ENCODE results near the gene RPRD1B. TPM values are rescaled to one million over a fixed set of nuclear protein-coding genes. Genes with fewer than 3 reads are reported as not detected.

RPRD1B gene
- total RNA-seq, 2 experiments from 2014 or later, result 34.1 to 37.4 TPM

DNA sequence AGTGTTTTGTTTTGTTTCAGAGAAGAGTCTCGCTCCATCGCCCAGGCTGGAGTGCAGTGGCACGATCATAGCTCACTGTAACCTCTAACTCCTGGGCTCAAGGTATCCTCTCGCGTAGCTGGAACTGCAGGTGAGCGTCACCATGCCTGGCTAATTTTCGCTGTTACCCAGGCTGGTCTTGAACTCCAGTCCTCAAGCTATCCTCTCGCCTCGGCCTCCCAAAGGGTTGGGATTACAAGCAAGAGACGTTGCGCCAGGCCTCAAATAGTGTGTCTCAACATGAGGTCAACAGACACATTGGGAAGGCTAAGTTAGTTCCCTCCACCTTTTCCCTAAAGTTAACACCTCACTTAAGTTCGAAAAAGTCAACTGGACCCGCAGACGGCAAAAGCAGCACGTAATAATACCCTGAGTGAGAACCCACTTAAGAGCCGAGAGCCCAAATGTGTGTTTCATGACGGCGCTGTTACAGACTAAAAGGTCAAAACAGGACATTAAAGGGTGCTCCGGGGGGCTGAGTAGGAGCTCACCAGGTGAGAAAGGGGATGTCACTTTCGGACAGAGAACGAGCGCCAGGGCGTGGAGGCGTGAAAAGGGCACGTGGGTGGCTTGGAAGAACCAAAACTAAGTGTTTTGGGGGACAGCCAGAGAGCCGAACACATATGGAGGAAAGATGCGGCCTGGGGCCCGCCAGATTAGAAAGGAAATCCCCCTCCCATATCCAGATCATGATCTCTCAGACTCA is 789 bp upstream of the RPRD1B start:
- DNase-seq (peak; percentile 81), ATAC-seq (peak; percentile 59)
- peaks cover 51% of the 10 kb centered on the region for H3K36me3 Mint-ChIP-seq
- peak overlapping the region; percentile 99 for H3K27ac Mint-ChIP-seq
- peak overlapping the region; percentile 98 for H3K4me3 Mint-ChIP-seq
- no peaks in the 10 kb centered on the region for H3K9me3 Mint-ChIP-seq (ENCODE audit: low read depth)
- CTCF ChIA-PET, result interaction anchor here (1.1 to 2.2 kb wide), 5 partner anchors 12 to 414 kb away, joined by 3 to 12 read pairs (median 3); no protein-coding TSS in a partner anchor
- H3K27me3 Mint-ChIP-seq, result no peaks in the 10 kb centered on the region
- H3K4me1 Mint-ChIP-seq, result peaks cover 64% of the 10 kb centered on the region

GRCh38 chr20:38034108-38034649 is 633 bp downstream of the RPRD1B start:
- Mint-ChIP-seq H3K27ac (peak overlapping the region; percentile 99), H3K4me3 (peak overlapping the region; percentile 98), H3K4me1 (peaks cover 55% of the 10 kb centered on the region), H3K27me3 (no peaks in the 10 kb centered on the region), H3K9me3 (ENCODE audit: low read depth) (no peaks in the 10 kb centered on the region), H3K36me3 (peaks cover 42% of the 10 kb centered on the region)
- CTCF ChIA-PET, result interaction anchor here (0.9 to 2.2 kb wide), 8 partner anchors 13 to 855 kb away, joined by 3 to 12 read pairs (median 3); partner anchors contain the start of genes MROH8 and RPN2
- ATAC-seq (peak; percentile 21), DNase-seq (no peak)

- Mint-ChIP-seq H3K4me3 (peak overlapping the region; percentile 98), H3K27me3 (no peaks in the 10 kb centered on the region), H3K27ac (peak overlapping the region; percentile 99), H3K4me1 (peaks cover 50% of the 10 kb centered on the region), H3K36me3 (peaks cover 37% of the 10 kb centered on the region), H3K9me3 (ENCODE audit: low read depth) (no peaks in the 10 kb centered on the region)
- ATAC-seq (no peak), DNase-seq (no peak)
- CTCF ChIA-PET, result interaction anchor here (1.5 kb wide), 1 partner anchor 13 kb away, joined by 3 read pairs; no protein-coding TSS in a partner anchor
These were observed 1.4 kb downstream of the RPRD1B start for GRCh38 chr20:38034961-38035360.

- CTCF ChIA-PET, result interaction anchor here (0.7 kb wide), 1 partner anchor 472 kb away, joined by 3 read pairs; no protein-coding TSS in a partner anchor
- ATAC-seq (no peak), DNase-seq (no peak)
- no peaks in the 10 kb centered on the region for H3K9me3 Mint-ChIP-seq (ENCODE audit: low read depth)
- H3K27ac Mint-ChIP-seq, result no peak overlapping the region
- peaks cover 34% of the 10 kb centered on the region for H3K36me3 Mint-ChIP-seq
- H3K27me3 Mint-ChIP-seq, result no peaks in the 10 kb centered on the region
- H3K4me1 Mint-ChIP-seq, result peaks cover 40% of the 10 kb centered on the region
- no peak overlapping the region for H3K4me3 Mint-ChIP-seq
These were observed 2.8 kb downstream of the RPRD1B start for GRCh38 chr20:38036366-38036765.

DNA sequence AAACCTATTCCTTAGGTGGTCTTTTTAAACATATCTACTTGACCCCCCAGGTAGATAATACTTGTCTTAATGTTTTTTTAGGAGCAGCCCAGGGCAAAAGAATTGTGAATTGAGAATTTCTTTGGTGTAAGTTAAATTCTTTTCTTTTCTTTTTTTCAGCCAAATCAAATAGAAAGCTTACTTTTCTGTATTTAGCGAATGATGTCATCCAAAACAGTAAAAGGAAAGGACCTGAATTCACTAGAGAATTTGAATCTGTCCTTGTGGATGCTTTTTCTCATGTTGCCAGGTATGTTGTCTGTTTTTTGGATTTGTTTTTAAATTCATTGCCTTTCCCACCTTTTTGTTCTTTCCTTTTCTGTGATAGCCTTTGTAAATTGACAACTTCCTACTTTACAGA is 6.7 kb downstream of the RPRD1B start:
- Mint-ChIP-seq H3K4me1 (peaks cover 25% of the 10 kb centered on the region), H3K9me3 (ENCODE audit: low read depth) (no peaks in the 10 kb centered on the region)

DNA sequence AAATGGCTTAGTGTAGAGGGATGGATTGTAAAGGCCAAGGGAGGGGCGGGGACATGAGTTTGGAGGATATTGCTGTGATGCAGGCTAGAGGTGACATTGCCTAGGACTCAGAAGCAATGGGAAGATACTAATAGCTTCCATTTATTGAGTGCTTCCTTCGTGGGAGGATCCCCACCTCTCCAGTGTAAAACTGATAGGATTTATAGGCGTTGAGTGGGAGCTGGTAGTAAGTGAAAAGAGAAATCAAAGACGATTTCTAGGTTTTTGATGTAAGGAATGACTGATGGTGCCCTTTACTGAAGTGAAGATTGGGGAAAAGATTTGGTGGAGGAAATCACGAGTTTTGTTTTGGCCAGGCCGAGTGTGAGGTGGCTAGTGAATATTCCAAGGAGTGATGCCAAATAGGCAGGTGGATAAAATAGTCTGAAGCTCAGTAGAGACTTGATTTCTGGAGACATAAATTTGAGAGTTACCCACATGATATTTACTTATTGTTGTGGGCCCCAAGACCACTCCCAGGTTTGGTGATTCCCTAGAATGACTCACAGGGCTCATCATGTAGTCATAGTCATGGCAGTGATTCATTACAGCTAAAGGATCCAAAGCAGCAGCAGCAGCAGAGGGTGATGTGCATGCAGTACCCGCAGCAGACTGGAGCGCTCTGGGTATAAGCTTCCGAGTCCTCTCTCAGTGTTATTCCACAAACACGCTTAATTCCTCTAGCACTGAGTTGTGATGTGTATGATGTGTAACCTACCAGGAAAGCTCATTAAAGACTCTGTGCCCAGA is 10.2 kb downstream of the RPRD1B start:
- Mint-ChIP-seq H3K27ac (no peak overlapping the region), H3K27me3 (no peaks in the 10 kb centered on the region), H3K36me3 (peaks cover 39% of the 10 kb centered on the region), H3K4me1 (peaks cover 6% of the 10 kb centered on the region), H3K9me3 (ENCODE audit: low read depth) (no peaks in the 10 kb centered on the region), H3K4me3 (no peak overlapping the region)
- CTCF ChIA-PET, result interaction anchor here (0.8 to 1.6 kb wide), 4 partner anchors 8 to 178 kb away, joined by 3 to 7 read pairs (median 4); no protein-coding TSS in a partner anchor
- ATAC-seq (no peak), DNase-seq (no peak)

More for the DNA sequence above, 6.7 kb downstream of the RPRD1B start:
- no peak overlapping the region for H3K27ac Mint-ChIP-seq
- no peak for DNase-seq
- CTCF ChIA-PET, result interaction anchor here (1.5 kb wide), 1 partner anchor 17 kb away, joined by 11 read pairs; no protein-coding TSS in a partner anchor
- no peak for ATAC-seq
- H3K27me3 Mint-ChIP-seq, result no peaks in the 10 kb centered on the region
- peaks cover 48% of the 10 kb centered on the region for H3K36me3 Mint-ChIP-seq
- H3K4me3 Mint-ChIP-seq, result no peak overlapping the region

- Mint-ChIP-seq H3K27me3 (no peaks in the 10 kb centered on the region), H3K36me3 (peaks cover 41% of the 10 kb centered on the region), H3K4me1 (peaks cover 7% of the 10 kb centered on the region), H3K9me3 (ENCODE audit: low read depth) (no peaks in the 10 kb centered on the region), H3K27ac (no peak overlapping the region), H3K4me3 (no peak overlapping the region)
- CTCF ChIA-PET, result interaction anchor here (0.8 to 1.6 kb wide), 3 partner anchors 13 to 177 kb away, joined by 3 to 7 read pairs (median 4); no protein-coding TSS in a partner anchor
- ATAC-seq (no peak), DNase-seq (no peak)
These were observed 11.1 kb downstream of the RPRD1B start for GRCh38 chr20:38044685-38045084.

- Mint-ChIP-seq H3K27ac (no peak overlapping the region), H3K36me3 (peaks cover 37% of the 10 kb centered on the region), H3K4me1 (peaks cover 16% of the 10 kb centered on the region), H3K4me3 (no peak overlapping the region), H3K27me3 (no peaks in the 10 kb centered on the region), H3K9me3 (ENCODE audit: low read depth) (no peaks in the 10 kb centered on the region)
- DNase-seq (no peak), ATAC-seq (no peak)
- CTCF ChIA-PET, result interaction anchor here (1.4 to 1.8 kb wide), 2 partner anchors 12 to 175 kb away, joined by 6 read pairs; no protein-coding TSS in a partner anchor
These were observed 13.0 kb downstream of the RPRD1B start for GRCh38 chr20:38046572-38046971.

DNA sequence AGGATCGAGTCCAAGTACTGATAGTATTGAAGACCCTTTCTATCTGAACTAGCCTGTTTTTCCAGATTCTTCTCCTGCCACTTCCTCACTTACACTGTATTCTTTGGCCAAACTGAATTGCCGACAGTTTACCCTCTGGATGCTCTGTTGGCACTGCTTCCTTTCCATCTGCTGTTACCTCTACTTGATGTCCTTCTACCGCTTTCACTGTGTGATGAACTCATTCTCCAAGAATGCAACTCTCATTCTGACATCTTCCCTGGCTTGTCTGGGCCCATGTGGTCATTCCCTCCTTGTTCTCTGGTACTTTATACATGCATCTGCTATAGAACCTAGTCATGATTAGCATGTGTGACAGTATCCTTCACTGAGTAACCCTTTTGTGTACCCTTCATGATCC is 16.3 kb downstream of the RPRD1B start:
- Mint-ChIP-seq H3K9me3 (ENCODE audit: low read depth) (no peaks in the 10 kb centered on the region), H3K36me3 (peaks cover 23% of the 10 kb centered on the region), H3K4me1 (peaks cover 16% of the 10 kb centered on the region), H3K27me3 (no peaks in the 10 kb centered on the region), H3K27ac (no peak overlapping the region), H3K4me3 (no peak overlapping the region)
- ATAC-seq, result no peak
- CTCF ChIA-PET, result interaction anchor here (1.8 kb wide), 1 partner anchor 172 kb away, joined by 5 read pairs; no protein-coding TSS in a partner anchor
- no peak for DNase-seq

DNA sequence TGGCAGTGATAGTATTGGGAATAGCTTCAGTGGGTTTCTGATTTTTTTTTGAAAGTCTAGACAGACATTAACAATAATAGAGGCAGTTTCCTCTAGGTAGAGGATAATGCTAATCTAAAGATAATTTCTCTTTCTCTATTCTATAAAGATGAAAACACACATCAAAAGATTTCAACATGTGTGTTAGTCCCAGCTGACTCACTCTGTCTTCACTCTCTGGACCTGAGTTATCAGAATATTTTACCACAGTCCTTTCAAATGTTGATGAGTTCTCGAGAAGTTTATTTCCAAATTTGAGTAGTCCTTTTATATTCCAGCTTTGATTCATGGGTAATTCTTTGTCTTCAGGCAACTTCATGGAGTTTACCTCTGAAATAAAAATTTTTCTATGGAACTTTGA is 17.1 kb downstream of the RPRD1B start:
- H3K27ac Mint-ChIP-seq, result no peak overlapping the region

DNA sequence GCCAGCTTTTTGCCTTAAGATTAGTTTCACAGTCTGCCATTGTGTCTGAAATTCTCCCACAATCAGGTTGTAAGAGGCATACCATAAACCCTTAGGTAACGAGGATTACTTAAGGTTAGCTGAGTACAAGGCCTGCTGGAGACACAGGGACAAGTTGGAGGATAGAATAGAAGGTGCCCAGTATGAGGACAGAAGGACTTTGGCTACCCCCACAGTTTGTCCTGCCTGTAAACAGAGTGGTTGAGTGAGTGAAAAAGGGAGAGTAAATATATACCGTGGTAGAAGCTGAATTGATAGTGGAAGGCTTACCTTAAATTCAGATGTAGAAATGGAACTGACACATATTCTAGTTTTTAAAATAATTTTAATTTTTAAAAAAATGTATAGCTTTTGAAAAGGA is 19.3 kb downstream of the RPRD1B start:
- H3K9me3 Mint-ChIP-seq (ENCODE audit: low read depth), result no peaks in the 10 kb centered on the region

More for the DNA sequence above, 17.1 kb downstream of the RPRD1B start:
- ATAC-seq (no peak), DNase-seq (no peak)
- Mint-ChIP-seq H3K4me1 (peaks cover 21% of the 10 kb centered on the region), H3K36me3 (peaks cover 23% of the 10 kb centered on the region), H3K4me3 (no peak overlapping the region), H3K9me3 (ENCODE audit: low read depth) (no peaks in the 10 kb centered on the region), H3K27me3 (no peaks in the 10 kb centered on the region)
- CTCF ChIA-PET, result interaction anchor here (1.1 to 3.2 kb wide), 2 partner anchors 23 to 171 kb away, joined by 4 to 13 read pairs; no protein-coding TSS in a partner anchor

DNA sequence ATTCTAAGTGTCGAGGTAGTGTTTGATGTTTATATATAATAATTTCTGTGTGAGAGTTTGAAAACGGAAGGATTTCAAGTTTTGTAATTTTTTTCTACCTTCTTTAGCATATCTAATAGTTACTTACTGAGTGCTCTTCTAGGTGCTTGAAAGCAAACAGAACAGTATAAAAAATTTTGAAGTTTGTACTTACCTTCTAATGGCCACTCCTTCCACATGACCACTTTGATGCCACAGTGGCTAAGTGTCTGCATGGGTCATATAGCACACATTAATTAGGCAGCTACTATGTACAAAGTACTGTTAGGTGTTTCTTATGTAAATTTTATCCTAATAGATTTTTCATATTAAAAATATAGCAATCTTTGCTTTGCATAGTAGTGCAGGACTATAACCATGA is 21.1 kb downstream of the RPRD1B start:
- Mint-ChIP-seq H3K27ac (no peak overlapping the region), H3K4me3 (no peak overlapping the region), H3K9me3 (ENCODE audit: low read depth) (no peaks in the 10 kb centered on the region), H3K4me1 (peaks cover 28% of the 10 kb centered on the region), H3K27me3 (no peaks in the 10 kb centered on the region), H3K36me3 (peaks cover 23% of the 10 kb centered on the region)
- DNase-seq, result no peak
- ATAC-seq, result no peak
- CTCF ChIA-PET, result no interaction called here

More for the DNA sequence above, 19.3 kb downstream of the RPRD1B start:
- Mint-ChIP-seq H3K36me3 (peaks cover 17% of the 10 kb centered on the region), H3K27ac (no peak overlapping the region), H3K4me1 (peaks cover 29% of the 10 kb centered on the region), H3K27me3 (no peaks in the 10 kb centered on the region), H3K4me3 (no peak overlapping the region)
- ATAC-seq (no peak), DNase-seq (no peak)
- CTCF ChIA-PET, result interaction anchor here (3.2 kb wide), 1 partner anchor 169 kb away, joined by 13 read pairs; no protein-coding TSS in a partner anchor

- no peak for DNase-seq
- no peak for ATAC-seq
- CTCF ChIA-PET, result no interaction called here
- Mint-ChIP-seq H3K36me3 (peaks cover 25% of the 10 kb centered on the region), H3K27me3 (no peaks in the 10 kb centered on the region), H3K4me3 (no peak overlapping the region), H3K9me3 (ENCODE audit: low read depth) (no peaks in the 10 kb centered on the region), H3K4me1 (peaks cover 26% of the 10 kb centered on the region), H3K27ac (no peak overlapping the region)
These were observed 21.7 kb downstream of the RPRD1B start for GRCh38 chr20:38055294-38055693.
